HG03575 (cell line): ENCODE data around the gene DHRS3.
"Not testable (repeated sequence)": the region's sequence is repeated elsewhere in the genome, so short reads cannot be mapped to it uniquely, and the experiment has no call there.

Experiments
- ATAC-seq: cut with Tn5 transposase; IDR thresholded peaks from one replicate; pipeline ENCODE4 v1.9.1; 2021; ENCODE audit not compliant: unreplicated experiment, insufficient number of reproducible peaks, low FRiP score; ENCODE audit errors: extremely low read depth

Gene DHRS3

DNA sequence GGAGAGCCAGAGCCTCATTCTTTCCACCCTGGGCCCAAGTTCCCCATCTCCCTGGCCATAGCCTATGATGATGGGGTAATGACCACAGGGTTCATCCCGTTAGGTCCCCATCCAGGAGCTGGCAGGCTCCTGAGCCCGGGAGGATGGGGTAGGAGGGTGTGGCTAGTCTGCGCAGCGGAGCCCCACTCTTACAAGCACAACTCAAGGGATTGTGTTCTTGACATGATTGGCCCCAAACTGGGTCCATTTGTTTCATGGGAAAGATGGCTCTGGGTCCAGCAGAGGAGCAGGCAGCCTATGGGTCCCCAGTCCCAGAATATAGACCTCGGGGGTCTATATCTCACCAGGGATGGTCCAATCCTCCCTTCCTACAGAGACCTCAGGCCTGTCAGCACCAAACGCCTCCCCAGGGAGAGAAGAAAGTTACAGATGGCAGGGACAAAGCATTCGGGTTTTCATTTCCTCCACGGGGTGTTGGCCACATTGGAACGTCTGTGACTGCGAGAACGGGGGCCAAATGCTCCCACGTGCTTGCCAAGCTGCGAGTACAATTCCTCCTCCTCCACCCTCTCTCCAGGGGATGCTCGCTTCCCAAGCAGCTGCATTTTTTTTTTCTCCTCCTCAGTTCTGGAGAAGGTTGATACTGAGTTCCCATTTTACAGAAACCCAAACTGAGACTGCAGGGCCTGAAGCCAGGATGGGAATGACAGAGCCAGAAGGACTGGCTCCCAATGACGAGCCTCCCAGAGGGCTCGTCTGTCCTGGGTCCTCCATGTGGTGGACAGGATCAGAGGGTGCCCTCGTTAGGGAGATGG is 71.0 kb downstream of the DHRS3 start:
- no peak for ATAC-seq

DNA sequence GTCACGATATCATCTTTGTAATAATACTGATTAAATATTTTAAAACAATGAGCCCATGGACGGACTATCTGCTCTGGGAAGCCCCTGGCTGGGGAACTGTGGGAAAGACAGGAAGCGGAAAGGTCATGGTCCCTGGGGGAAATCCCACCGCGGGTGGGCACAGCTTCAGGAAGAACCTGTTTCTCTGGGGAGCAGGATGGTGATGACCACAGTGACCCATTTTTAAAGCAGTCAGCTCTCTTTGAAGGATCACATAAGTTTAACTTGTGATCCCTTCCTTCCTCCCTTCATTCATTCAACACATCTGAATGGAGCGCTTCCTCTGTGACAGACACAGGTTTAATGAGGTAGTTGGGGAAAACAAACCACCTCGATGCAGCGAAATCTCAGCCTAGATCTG is 73.0 kb downstream of the DHRS3 start:
- no peak for ATAC-seq

DNA sequence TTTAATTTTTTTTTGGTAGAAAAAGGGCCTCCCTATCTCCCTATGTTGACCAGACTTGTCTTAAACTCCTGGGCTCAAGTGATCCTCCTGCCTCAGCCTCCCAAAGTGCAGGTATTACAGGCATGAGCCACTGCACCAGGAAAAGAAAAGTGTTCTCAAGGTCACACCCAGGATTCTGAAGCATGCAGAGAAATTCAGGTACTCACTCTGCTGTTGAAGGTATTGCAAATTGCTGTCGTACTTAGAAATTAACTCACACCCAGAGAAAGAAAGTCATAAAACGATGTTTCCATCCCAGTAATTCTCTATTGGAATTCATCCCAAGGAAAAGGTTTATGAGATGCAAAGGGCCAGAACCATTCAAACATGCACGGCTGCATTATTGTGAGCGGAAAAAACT is 73.7 kb downstream of the DHRS3 start:
- ATAC-seq = no peak

DNA sequence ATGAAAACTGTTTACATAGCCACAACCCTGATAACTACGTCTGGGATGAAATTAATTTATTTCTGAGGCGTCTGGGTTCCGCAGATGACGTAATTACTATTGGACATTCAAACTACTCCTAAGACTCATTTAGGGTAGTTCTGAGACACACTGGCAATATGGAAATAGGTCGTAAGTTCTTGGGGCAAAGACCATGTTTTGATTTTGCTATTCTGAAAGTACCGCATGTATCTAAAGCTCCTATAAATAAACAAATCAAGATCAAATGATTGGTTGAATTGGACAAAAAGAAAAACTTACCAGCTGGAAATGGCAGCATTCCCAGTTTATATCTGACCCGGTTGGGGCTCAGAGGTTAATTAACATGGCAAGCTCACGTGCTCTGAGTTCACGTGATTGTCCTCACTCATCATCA is 74.3 kb downstream of the DHRS3 start:
- ATAC-seq = no peak

DNA sequence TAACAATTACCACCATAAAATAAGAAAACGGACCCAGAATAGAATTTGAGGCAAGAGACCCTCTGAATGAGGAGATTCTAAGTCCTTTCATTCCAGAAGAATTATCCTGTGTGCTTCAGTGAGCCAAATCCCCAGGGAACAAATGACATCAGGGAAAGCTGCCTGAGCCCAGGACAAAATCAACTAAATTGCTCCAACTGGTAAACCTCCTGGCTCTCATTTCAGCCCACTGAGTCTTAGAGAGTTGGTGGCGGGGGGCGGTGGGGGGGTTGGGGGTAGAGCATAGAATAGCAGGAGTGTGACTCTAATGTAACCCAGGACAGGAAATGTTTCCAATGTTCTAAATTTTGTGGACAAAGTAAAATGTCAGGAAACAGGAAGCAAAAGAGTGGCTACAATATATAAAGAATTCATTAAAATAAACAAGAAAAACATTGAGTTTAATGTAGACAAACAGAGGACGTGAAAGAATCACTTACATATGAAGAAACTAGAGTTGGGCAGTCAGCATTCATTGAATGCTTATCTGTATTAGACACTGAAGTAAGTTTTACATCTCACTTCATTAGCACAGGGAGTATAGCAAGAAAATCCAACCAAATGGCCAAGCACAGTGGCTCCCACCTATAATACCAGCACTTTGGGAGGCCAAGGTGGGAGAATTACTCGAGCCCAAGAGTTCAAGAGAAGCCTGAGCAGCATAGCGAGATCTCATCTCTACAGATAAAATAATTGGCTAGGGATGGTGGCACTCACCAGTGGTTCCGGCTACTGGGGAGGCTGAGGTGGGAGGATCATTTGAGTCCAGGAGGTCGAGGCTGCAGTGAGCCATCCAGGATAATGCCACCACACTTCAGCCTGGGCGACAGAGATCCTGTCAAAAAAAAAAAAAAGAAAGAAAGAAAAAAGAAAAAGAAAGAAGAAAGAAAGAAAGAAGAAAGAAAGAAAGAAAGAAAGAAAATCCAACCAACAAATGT is 75.1 kb downstream of the DHRS3 start:
- no peak for ATAC-seq

DNA sequence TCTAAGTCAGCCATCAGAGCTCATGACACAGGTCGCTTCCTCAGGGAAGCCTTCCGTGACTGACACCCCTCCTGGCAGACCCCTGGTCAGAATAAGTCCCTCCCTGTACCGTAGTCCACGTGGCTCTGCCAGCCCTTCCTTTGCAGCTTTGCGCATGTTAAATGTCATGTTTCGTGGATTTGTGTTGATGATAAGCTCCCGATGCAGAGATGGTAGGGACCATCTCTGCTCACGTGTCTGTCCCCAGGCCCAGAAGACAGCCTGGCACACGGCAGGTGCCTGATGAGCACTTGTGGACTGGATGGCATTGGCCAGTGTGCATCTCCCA is 75.9 kb downstream of the DHRS3 start:
- ATAC-seq = no peak

DNA sequence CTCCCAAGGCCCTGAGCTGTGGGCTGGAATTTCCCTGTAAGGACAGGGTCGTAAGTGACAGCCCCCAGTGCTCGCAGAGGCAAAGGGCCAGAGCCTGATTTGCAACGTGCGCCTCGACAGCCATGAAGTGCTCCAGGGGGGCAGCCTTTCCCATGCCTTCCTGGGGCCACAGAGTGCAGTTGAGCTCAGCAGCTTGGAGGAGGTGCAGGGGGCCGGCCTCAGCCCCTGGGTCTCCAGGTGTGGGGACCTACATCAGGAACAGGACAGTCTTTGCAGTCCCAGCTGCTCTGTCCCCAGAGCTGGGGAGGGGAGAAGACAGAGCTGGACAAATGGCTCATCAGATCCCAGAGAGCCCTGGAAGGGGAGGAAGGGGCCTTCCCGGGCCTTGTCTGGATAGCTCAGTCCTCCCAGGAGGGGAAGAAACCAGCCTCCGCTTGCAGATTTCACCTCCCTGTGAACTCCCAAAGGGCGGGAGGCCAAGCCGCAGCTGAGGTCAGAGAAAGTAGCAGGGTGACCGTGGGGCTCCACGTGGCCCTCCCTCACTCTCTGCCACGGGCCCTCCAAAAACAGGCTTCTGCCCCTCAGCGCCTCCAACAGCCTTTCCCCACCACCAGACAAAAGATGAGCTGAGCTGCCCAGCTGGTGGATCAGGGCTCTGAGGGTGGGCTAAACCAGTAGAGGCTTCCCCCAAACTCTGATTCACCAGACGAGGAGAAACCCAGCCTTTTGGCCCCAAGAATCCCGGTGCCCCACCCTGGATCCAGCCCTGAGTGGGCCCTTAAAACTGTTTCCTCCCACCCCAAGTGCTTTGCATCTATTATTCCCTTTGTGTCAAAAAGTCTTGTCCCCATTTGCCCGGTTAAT is 76.5 kb downstream of the DHRS3 start:
- ATAC-seq = no peak

DNA sequence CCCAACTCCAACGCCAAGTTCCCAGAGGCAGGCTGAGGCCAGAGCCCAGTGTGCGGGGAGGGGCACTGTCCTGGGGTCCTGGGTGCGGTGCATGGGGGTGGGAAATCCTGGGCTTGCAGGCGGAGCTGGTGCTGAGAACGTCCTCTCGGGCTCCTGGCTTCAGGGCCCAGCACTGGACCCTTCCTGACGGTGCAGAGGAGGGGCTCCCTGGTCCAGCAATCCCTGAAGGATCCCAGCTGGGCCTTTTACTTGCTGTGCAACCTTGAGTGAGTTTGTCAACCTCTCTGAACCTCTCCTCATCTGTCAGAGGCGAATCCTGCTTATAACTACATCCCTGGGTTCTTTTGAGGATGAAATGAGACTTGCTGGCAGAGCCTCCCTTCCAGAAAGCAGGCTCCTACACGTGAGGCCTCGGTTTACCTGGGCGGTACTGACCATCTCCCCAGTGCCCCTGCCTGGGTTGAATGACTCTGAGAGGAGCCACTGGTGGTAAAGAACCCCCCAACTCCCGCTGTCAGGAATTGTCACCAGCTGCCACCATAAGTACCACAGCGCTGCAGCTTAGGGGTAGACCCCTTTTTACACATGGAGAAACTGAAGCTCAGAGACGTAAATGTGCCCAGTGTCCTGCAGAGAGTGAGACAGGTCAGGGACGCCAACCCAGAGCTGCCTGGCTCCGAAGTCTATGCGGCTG is 77.3 kb downstream of the DHRS3 start:
- ATAC-seq = no peak

DNA sequence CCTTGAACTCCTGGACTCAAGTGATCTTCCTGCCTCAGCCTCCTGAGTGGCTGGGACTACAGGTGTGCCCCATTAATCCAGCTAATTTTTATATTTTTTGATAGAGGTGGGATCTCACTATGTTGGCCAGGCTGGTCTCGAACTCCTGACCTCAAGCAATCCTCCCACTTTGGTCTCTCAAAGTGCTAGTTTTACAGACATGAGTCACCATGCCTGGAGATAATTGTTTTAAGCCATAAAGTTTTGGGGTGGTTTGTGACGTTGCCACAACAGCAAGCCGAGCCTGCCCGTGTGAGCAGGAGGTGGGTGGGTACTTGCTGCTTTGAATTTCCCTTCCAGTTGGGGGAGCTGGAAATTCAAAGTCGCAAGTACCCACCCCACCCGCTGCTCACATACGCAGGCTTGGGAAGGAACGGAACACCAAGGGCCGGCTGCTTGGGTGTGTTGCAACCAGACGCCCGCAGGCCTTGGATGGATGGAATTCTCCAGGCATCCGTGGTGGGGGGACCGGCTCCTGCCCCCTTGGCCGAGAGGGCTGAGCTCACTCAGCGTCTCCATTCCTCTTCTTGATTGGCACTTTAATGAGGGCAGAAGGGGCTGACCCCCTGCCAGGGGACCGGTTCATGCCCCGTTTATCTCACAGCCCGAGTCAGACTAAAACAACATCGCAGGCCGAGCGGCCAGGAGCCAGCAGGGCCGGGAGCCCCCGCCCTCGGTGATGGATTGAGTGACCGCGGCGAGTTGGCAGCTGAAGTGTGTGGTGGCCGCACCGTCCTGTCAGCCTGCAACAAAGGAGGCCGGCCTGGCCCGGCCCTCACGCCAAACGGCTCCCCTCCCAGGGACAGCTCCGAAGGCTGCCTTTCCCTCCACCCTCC is 78.1 kb downstream of the DHRS3 start:
- no peak for ATAC-seq

DNA sequence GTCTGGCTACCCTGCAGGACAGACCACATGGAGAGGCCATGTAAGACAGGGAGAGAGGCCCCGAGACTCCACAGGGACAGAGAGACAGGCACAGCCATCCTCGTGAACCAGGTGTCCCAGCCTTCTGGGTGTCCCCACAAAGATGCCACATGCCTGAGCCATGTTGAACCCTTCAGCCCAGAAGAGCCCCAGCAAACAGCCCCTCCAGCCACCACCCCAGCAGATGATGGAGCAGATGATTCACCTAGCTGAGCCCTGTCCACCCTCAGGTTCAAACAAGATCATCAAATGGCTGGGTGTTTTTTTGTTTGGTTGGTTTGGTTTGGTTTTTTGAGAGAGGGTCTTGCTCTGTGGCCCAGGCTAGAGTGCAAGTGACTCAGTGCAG is 78.7 kb downstream of the DHRS3 start:
- no peak for ATAC-seq

DNA sequence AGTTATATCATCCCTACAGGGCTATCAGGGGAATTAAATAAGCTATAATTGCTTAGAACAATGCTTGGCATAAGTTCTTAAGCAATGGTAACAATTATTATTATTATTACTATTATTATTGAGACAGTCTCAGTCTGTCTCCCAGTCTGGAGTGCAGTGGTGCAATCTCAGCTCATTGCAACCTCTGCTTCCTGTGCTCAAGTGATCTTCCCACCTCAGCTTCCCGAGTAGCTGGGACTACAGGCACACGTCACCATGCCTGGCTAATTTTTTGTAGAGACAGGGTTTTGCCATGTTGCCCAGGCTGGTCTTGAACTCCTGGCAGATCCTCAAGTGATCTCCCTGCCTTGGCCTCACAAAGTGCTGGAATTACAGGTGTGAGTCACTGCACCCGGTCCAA is 79.5 kb downstream of the DHRS3 start:
- not testable (repeated sequence) for ATAC-seq

DNA sequence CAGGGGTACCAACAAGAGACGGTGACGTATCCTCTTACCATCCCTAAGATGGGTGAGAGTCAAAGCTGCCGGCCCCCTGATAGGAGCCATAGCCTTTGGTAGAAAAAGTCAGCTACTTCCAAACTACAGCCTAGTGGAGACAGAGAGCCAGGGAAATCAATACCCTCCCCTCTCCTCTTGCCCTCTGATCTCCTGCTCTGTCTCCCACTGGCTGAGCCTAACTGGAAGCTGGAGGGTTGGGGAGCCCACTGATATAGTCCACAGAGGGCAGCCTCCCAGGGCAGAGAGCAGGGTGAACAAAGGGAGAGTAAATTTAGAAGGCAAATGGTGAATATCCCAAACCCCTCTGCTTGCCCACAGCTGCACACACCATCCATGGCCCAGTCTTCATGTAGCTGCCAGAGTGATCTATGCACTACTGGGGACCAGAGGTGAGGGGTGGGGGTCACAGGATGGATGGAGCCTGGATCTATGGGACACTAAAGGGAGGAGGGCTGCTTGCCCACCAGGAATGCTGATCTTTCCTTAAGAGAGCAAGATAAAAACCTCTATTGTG is 80.0 kb downstream of the DHRS3 start:
- ATAC-seq = no peak

DNA sequence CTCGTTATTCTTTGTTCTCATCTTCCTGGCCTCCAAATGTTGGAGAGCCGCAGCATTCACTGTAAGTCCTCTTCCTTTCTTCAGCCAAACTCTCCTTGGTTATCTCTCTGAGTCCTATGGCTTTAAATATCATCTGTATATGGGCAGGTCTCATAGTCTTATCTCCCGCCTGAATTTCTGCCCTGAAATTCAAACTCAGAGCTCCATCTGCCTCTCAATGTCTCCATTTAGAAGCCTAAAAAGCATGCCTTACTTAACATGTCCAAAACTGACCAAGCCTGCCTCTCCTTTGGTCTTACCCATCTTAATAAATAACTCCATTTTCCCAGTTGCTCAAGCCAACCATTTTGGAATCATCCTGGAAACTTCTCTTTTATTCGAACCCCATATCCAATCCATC is 80.7 kb downstream of the DHRS3 start:
- no peak for ATAC-seq

DNA sequence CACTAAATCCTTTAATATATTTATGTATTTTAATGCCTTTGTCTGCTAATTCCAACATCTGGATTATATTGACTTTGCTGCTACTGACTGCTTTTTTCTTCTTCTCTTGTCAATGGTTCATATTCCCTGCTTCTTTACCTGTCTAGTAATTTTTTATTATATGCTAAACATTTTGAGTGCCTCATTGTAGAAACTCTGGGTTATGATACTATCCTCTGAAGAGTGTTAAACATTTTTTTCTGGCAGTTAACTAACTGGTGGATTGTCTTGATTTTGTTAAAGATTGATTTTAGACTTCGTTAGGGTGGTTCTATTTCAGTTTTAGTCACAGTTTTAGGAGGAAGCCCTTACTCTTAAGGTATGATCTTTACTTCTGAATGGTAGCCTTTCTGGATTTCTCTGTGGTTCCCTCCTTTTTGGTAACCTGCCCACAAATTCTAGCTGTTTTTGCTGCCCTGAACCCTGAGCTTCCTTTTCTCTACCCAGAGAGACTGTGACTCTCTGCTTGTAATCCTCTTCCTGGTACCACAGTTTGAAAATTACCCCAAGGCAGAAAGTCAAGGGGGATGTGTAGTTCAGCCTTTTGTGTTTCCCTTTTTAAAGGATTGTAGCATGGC is 81.9 kb downstream of the DHRS3 start:
- no peak for ATAC-seq

DNA sequence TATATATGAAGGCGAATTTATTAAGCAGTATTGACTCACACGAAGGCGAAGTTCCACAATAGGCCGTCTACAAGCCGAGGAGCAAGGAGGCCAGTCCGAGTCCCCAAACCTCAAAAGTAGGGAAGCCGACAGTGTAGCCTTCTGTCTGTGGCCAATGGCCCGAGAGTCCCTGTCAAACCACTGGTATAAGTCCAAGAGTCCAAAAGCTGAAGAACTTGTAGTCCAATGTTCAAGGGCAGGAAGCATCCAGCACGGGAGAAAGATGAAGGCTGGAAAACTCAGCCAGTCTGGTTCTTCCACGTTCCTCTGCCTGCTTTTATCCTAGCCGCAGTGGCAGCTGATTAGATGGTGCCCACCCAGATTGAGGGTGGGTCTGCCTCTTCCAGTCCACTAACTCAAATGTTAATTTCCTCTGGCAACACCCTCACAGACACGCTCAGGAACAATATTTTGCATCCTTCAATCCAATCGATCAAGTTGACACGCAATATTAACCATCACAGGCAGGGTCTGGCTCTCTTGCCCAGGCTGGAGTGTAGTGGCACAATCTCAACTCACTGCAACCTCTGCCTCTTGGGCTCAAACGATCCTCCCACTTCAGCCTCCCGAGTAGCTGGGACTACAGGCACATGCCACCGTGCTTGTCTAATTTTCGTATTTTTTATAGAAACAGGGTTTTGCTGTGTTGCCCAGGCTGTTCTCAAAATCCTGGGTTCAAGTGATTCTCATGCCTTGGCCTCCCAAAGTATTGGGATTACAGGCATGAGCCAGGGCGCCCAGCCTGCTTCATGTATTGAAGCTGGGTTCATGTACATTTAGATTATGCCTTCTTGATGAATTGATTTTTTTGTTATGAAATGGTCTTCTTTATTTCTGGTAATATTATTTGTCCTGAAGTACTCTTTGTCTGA is 85.3 kb downstream of the DHRS3 start:
- ATAC-seq = no peak

DNA sequence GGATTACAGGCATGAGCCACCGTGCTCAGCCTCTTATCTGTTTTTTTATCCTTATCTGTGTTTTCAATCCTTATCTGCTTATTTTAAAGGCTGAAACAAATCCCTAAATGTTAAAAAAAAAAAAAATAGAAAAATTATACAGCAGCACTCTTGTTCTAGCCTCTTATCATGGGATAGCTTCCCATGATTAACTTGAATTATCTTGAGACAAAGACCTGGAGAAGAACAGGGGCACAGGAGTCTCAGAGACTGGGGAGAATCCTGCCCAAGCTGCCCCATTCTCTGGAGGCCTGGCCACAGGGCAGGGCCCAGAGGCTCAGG is 86.9 kb downstream of the DHRS3 start:
- ATAC-seq = no peak
